Fibroblast of skin of scalp (primary cell): ENCODE data around the gene PRKCE.

Source experiments
- DNase-seq: peaks from one replicate; pipeline ENCODE4 v3.0.0-alpha.2; 2013

The PRKCE gene

GRCh38 chr2:45943219-45944044 is 292.0 kb downstream of the PRKCE start:
- DNase-seq = peak; percentile 48

GRCh38 chr2:45944074-45944473 is 292.6 kb downstream of the PRKCE start:
- peak; percentile 77 for DNase-seq

DNA sequence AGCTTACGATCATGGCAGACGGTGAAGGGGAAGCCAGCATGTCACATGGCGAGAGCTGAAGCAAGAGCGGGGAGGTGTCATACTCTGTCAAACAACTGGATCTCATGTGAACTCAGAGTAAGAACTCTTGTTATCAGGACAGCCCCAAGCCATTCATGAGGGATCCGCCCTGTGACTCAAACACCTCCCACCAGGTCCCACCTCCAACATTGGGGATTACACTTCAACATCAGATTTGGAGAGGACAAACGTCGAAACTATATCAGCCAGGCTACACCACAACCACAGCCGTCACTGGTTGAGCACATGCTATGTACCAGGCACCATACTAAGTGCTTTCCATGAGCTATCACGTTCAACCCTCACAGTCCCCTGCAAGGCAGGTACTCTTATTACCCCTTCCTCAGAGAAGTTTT is 293.8 kb downstream of the PRKCE start:
- no peak for DNase-seq

DNA sequence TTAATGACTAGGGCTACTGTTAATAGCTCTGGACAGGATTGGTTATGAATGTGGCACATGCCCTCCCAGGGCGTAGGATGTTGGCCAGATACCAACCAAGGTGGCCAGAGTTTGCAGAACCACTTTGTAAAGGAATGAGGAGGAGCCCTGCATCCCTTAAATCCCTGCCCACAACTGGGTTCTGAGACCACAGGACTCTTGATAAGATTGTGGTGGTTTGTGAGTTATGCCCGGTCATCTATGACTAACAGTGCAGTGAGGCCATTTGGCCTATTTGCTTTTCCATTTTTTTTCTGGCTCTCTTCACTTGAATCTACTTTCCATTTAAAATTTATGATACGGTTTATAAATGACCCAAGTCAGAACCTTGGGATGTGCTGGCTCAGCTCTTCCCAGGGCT is 294.5 kb downstream of the PRKCE start:
- DNase-seq = peak; percentile 62

DNA sequence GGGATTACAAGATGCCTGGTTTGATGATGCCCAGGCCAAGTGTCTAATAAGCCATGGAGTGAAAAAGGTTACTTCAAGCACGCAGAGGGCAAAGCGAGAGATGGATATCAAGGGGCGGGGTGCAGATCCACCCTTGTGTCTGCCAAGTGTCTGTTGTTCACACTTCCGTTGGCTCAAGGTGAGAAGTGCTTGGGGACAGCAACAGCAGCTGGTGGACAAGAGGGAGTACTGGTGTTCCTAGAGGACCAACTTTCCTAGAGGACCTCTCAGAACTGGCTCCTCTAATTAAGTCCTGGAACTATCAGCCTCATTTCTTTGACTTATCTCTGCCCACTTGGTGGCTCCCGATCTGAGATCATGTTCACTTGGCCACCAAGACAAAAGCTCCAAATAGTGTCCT is 299.1 kb downstream of the PRKCE start:
- no peak for DNase-seq

- DNase-seq = no peak
These were observed 299.7 kb downstream of the PRKCE start for GRCh38 chr2:45951025-45951727.

- no peak for DNase-seq
These were observed 301.1 kb downstream of the PRKCE start for GRCh38 chr2:45952591-45952990.

- DNase-seq = no peak
These were observed 302.0 kb downstream of the PRKCE start for GRCh38 chr2:45953376-45954027.

- no peak for DNase-seq
These were observed 302.9 kb downstream of the PRKCE start for GRCh38 chr2:45954233-45954850.

GRCh38 chr2:45957533-45958227 is 306.2 kb downstream of the PRKCE start:
- DNase-seq = no peak

GRCh38 chr2:45960057-45960863 is 308.8 kb downstream of the PRKCE start:
- no peak for DNase-seq

- peak; percentile 94 for DNase-seq
These were observed 310.9 kb downstream of the PRKCE start for GRCh38 chr2:45962177-45962921.

DNA sequence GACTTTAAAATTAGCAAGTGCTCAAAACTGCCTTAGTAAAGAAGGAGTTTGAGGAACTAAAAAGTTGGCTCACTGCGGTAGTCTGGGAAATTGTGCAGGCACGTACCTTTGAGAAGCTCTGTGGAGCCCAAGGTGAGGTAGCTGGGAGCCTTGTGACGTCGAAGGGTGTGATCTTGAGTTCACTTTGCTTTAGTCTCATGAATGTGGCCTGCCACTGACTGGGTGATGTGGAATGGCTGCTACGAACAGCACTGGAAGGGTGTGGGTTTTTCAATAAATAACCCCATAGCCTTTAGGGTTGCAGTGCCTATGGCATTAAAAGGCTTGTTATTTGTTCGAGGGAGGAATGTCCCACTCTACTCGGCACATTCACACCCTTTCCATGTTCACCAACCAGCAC is 312.3 kb downstream of the PRKCE start:
- no peak for DNase-seq

GRCh38 chr2:45964223-45964841 is 312.9 kb downstream of the PRKCE start:
- peak; percentile 88 for DNase-seq

DNA sequence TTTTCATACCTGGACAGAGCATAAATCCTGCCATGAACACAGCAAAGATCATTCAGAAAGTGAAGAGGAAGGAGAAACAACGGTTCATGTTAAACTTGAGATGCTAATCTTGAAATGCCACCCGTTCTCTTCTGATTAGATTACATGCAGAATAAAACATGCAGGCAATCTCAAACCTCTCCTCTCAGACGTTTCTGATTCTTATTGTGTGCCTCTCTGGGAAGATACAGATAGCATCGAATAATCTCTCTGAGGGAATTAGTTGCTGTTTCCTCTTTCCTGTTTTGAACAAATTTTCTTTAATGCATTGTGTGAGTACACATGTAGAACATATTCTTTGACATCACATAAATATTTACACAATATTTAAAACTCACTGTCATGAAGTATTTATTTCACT is 313.4 kb downstream of the PRKCE start:
- DNase-seq = no peak

DNA sequence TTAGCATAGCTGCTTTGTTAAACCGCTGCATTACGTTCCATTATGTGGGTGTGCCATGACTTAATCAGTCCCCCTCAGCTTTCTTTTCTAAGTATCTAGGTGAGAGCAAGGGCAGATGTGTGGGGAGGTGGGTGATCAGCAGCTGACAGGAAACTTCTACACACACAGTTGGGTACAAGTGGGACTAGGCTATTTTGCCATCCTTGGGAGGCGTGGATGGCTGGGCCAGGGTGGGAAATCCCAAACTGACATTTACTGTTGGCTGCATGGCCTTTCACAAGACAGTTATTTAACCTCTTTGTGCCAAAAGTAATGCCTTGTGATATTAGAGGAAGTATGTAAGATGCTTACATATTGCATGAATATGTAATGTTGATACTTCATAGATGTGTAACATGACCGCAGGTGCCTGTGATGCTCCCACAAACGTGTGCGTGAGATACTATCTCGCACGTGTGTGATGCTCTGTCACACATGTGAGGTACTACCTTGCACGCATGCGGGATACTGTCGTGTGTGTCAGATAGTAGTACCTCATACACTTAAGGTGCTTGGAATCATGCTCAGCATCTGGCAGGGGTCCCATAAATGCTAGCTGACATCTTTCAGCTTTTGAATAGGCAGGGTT is 314.5 kb downstream of the PRKCE start:
- DNase-seq = no peak

- peak; percentile 61 for DNase-seq
These were observed 317.6 kb downstream of the PRKCE start for GRCh38 chr2:45968946-45969584.

DNA sequence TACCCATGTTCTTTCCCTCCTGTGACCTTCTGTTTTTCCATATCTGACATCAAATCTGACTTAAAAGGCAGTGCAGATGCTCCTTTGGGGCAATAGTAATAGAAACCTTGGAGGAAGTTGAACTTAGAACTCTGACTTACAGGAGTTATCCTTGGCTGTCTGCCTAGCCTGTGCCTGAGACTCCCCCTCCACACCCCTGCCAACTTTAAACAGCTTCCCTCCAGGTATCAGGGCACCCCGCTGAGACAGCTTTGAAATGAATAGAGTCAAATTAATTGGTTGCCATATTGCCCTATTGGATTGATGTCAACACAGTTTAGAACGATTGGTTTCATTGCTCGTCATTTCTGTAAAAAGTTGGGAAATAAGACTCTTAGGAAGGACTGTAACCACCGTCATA is 322.0 kb downstream of the PRKCE start:
- no peak for DNase-seq

GRCh38 chr2:45974056-45974455 is 322.6 kb downstream of the PRKCE start:
- no peak for DNase-seq
